WTC11 (cell line): Measurements from ENCODE around the gene NSMCE1. TPM values are rescaled to one million over a fixed set of nuclear protein-coding genes. Genes with fewer than 3 reads are reported as not detected.

Source experiments
- ATAC-seq: fragments of 200-7000 bp; cut with Tn5 transposase; 2 replicates; pipeline ENCODE4 v1.10.0; 2021; ENCODE audit warnings: mild to moderate bottlenecking, moderate library complexity
- CTCF ChIA-PET: fragments of 300-600 bp; sonication (Branson Sonifier 250); formaldehyde crosslinking; loops from one replicate; lab custom pipeline; 2021; ENCODE audit warnings: antibody characterized with exemption; lab: Charles Lee
- POLR2A ChIA-PET: fragments of 350-600 bp; sonication (Branson Sonifier 250); formaldehyde crosslinking; loops from one replicate; lab custom pipeline; 2021; ENCODE audit warnings: antibody characterized with exemption; lab: Charles Lee
- DNase-seq: peaks from one replicate; pipeline ENCODE4 v3.0.0; 2021; ENCODE audit warnings: low spot score
- H3K27ac Mint-ChIP-seq: 2 replicates; pipeline ENCODE4 v1.8.0; 2021; ENCODE audit warnings: mixed read lengths
- H3K27me3 Mint-ChIP-seq: 2 replicates; pipeline ENCODE4 v1.8.0; 2021; ENCODE audit warnings: low read depth, mild to moderate bottlenecking, moderate library complexity, mixed read lengths
- H3K36me3 Mint-ChIP-seq: 2 replicates; pipeline ENCODE4 v1.8.0; 2021; ENCODE audit warnings: mixed read lengths
- H3K4me1 Mint-ChIP-seq: 2 replicates; pipeline ENCODE4 v1.8.0; 2022; ENCODE audit warnings: mixed read lengths
- H3K4me3 Mint-ChIP-seq: 2 replicates; pipeline ENCODE4 v1.8.0; 2021; ENCODE audit warnings: mild to moderate bottlenecking, moderate library complexity, mixed read lengths
- H3K9me3 Mint-ChIP-seq: 2 replicates; pipeline ENCODE4 v1.8.0; 2021; ENCODE audit warnings: mixed read lengths
- ATF1 ChIP-seq: sonication (generic); formaldehyde crosslinking; IDR thresholded peaks from 2 replicates; pipeline ENCODE4 v1.8.1; 2023; ENCODE audit warnings: mild to moderate bottlenecking, moderate library complexity, missing genetic modification reagents
- CBFB ChIP-seq: sonication (generic); formaldehyde crosslinking; IDR thresholded peaks from 2 replicates; pipeline ENCODE4 v1.8.1; 2022; ENCODE audit warnings: mild to moderate bottlenecking, low read depth, missing genetic modification reagents
- E2F4 ChIP-seq: sonication (generic); formaldehyde crosslinking; IDR thresholded peaks from 2 replicates; pipeline ENCODE4 v1.8.1; 2022; ENCODE audit warnings: low read depth, mild to moderate bottlenecking, moderate library complexity, missing genetic modification reagents, borderline replicate concordance
- ESRRA ChIP-seq: sonication (generic); formaldehyde crosslinking; IDR thresholded peaks from 2 replicates; pipeline ENCODE4 v1.8.1; 2022; ENCODE audit warnings: mild to moderate bottlenecking, missing genetic modification reagents, borderline replicate concordance
- FOXJ3 ChIP-seq: sonication (generic); formaldehyde crosslinking; IDR thresholded peaks from 2 replicates; pipeline ENCODE4 v1.9.0; 2021; ENCODE audit warnings: missing genetic modification reagents, mild to moderate bottlenecking, borderline replicate concordance
- GABPB1 ChIP-seq: sonication (generic); formaldehyde crosslinking; IDR thresholded peaks from 2 replicates; pipeline ENCODE4 v1.8.1; 2023; ENCODE audit warnings: mild to moderate bottlenecking, missing genetic modification reagents
- KAT7 ChIP-seq: sonication (generic); formaldehyde crosslinking; IDR thresholded peaks from 2 replicates; pipeline ENCODE4 v1.8.1; 2023; ENCODE audit warnings: missing genetic modification reagents, mild to moderate bottlenecking, borderline replicate concordance
- RORB ChIP-seq: fragments of 250-450 bp; sonication (Bioruptor Pico); IDR thresholded peaks from 2 replicates; pipeline ENCODE4 v1.9.0; 2021; ENCODE audit warnings: mild to moderate bottlenecking
- SMAD4 ChIP-seq: sonication (generic); formaldehyde crosslinking; IDR thresholded peaks from 2 replicates; pipeline ENCODE4 v1.8.0; 2022; ENCODE audit warnings: mild to moderate bottlenecking, missing genetic modification reagents
- SOX15 ChIP-seq: fragments of 250-450 bp; sonication (Bioruptor Pico); IDR thresholded peaks from 2 replicates; pipeline ENCODE4 v1.9.0; 2021; ENCODE audit warnings: mild to moderate bottlenecking
- STAT6 ChIP-seq: sonication (generic); formaldehyde crosslinking; conservative IDR thresholded peaks from 2 replicates; pipeline ENCODE4 v1.8.1; 2023; ENCODE audit warnings: mild to moderate bottlenecking, low read depth, missing genetic modification reagents, moderate library complexity
- ZNF219 ChIP-seq: sonication (generic); formaldehyde crosslinking; IDR thresholded peaks from 2 replicates; pipeline ENCODE4 v1.8.0; 2023; ENCODE audit warnings: missing genetic modification reagents, mild to moderate bottlenecking, borderline replicate concordance
- ZNF425 ChIP-seq: fragments of 250-450 bp; sonication (Bioruptor Pico); conservative IDR thresholded peaks from 2 replicates; pipeline ENCODE4 v1.9.0; 2021; ENCODE audit warnings: mild to moderate bottlenecking
- total RNA-seq: library from RNA; stranded (reverse); gene quantifications from 3 replicates; pipeline ENCODE4 v1.2.3, GENCODE V29; 2021
- TF ChIP-seq, protein P1 (sequence below): sonication (generic); formaldehyde crosslinking; IDR thresholded peaks from 2 replicates; pipeline ENCODE4 v1.8.1; 2023; ENCODE audit warnings: mild to moderate bottlenecking, missing genetic modification reagents, moderate library complexity
- TF ChIP-seq, protein P2 (sequence below): sonication (generic); formaldehyde crosslinking; IDR thresholded peaks from 2 replicates; pipeline ENCODE4 v1.8.1; 2022; ENCODE audit warnings: low read depth, missing genetic modification reagents, borderline replicate concordance
- TF ChIP-seq, protein P3 (sequence below): sonication (generic); formaldehyde crosslinking; IDR thresholded peaks from 2 replicates; pipeline ENCODE4 v1.8.0; 2022; ENCODE audit warnings: mild to moderate bottlenecking, missing genetic modification reagents

Gene NSMCE1
- total RNA-seq, 1 experiment from 2014 or later: 29.4 TPM

GRCh38 chr16:27232901-27233625 lies 35.5 kb downstream of the NSMCE1 start:
- Mint-ChIP-seq H3K36me3 (no peaks in the 10 kb centered on the region), H3K27ac (no peak overlapping the region), H3K9me3 (no peaks in the 10 kb centered on the region)
- CTCF ChIA-PET: interaction anchor here (0.7 to 6.4 kb wide), 5 partner anchors 10 to 134 kb away, joined by 3 to 109 read pairs (median 15); no protein-coding TSS in a partner anchor
- no peak for TF ChIP-seq SMAD4 (CRISPR knock-in tag)
- TF ChIP-seq CBFB (CRISPR knock-in tag): no peak
- TF ChIP-seq, protein P1, sequence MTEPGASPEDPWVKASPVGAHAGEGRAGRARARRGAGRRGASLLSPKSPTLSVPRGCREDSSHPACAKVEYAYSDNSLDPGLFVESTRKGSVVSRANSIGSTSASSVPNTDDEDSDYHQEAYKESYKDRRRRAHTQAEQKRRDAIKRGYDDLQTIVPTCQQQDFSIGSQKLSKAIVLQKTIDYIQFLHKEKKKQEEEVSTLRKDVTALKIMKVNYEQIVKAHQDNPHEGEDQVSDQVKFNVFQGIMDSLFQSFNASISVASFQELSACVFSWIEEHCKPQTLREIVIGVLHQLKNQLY (CRISPR knock-in tag): no peak
- TF ChIP-seq ATF1 (CRISPR knock-in tag): no peak
- TF ChIP-seq ZNF219 (CRISPR knock-in tag): no peak
- TF ChIP-seq ZNF425 (CRISPR knock-in tag): no peak
- TF ChIP-seq, protein P2, sequence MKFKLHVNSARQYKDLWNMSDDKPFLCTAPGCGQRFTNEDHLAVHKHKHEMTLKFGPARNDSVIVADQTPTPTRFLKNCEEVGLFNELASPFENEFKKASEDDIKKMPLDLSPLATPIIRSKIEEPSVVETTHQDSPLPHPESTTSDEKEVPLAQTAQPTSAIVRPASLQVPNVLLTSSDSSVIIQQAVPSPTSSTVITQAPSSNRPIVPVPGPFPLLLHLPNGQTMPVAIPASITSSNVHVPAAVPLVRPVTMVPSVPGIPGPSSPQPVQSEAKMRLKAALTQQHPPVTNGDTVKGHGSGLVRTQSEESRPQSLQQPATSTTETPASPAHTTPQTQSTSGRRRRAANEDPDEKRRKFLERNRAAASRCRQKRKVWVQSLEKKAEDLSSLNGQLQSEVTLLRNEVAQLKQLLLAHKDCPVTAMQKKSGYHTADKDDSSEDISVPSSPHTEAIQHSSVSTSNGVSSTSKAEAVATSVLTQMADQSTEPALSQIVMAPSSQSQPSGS (CRISPR knock-in tag): no peak
- no peak for TF ChIP-seq FOXJ3 (CRISPR knock-in tag)
- no peak for TF ChIP-seq STAT6 (CRISPR knock-in tag)
- TF ChIP-seq SOX15 (CRISPR knock-in tag): no peak
- no peak for TF ChIP-seq KAT7 (CRISPR knock-in tag)
- no peak for TF ChIP-seq RORB (CRISPR knock-in tag)
- TF ChIP-seq GABPB1 (CRISPR knock-in tag): no peak
- TF ChIP-seq, all 79 proteins: peak for 0
- H3K4me1 Mint-ChIP-seq: peaks cover 22% of the 10 kb centered on the region
- DNase-seq (no peak), ATAC-seq (no peak)
- H3K4me3 Mint-ChIP-seq: no peak overlapping the region
- no peaks in the 10 kb centered on the region for H3K27me3 Mint-ChIP-seq
- POLR2A ChIA-PET: no interaction called here

- DNase-seq (no peak), ATAC-seq (no peak)
- H3K9me3 Mint-ChIP-seq: no peaks in the 10 kb centered on the region
- no peak for TF ChIP-seq E2F4
- TF ChIP-seq SMAD4 (CRISPR knock-in tag): no peak
- TF ChIP-seq, protein P3, sequence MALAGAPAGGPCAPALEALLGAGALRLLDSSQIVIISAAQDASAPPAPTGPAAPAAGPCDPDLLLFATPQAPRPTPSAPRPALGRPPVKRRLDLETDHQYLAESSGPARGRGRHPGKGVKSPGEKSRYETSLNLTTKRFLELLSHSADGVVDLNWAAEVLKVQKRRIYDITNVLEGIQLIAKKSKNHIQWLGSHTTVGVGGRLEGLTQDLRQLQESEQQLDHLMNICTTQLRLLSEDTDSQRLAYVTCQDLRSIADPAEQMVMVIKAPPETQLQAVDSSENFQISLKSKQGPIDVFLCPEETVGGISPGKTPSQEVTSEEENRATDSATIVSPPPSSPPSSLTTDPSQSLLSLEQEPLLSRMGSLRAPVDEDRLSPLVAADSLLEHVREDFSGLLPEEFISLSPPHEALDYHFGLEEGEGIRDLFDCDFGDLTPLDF (CRISPR knock-in tag): no peak
- TF ChIP-seq ESRRA: no peak
- peaks cover 14% of the 10 kb centered on the region for H3K4me1 Mint-ChIP-seq
- ChIA-PET POLR2A (no interaction called here), CTCF (interaction anchor here (1.0 to 1.3 kb wide), 4 partner anchors 53 to 136 kb away, joined by 3 to 4 read pairs (median 3); no protein-coding TSS in a partner anchor)
- no peak overlapping the region for H3K4me3 Mint-ChIP-seq
- H3K27me3 Mint-ChIP-seq: no peaks in the 10 kb centered on the region
- no peaks in the 10 kb centered on the region for H3K36me3 Mint-ChIP-seq
- H3K27ac Mint-ChIP-seq: no peak overlapping the region
These were observed 36.3 kb downstream of the NSMCE1 start for GRCh38 chr16:27232061-27232900.
